GM19025 (cell line): ENCODE data around the gene LMO7.

Experiments
- ATAC-seq: cut with Tn5 transposase; IDR thresholded peaks from one replicate; pipeline ENCODE4 v1.9.1; 2021; ENCODE audit warnings: mild to moderate bottlenecking, low read depth, moderate library complexity; ENCODE audit not compliant: unreplicated experiment

The LMO7 gene

GRCh38 chr13:75829830-75830229 lies 193.7 kb downstream of the LMO7 start:
- ATAC-seq = no peak

GRCh38 chr13:75830842-75831241 lies 194.7 kb downstream of the LMO7 start:
- no peak for ATAC-seq

GRCh38 chr13:75831389-75831788 lies 195.3 kb downstream of the LMO7 start:
- no peak for ATAC-seq

GRCh38 chr13:75832812-75833211 lies 196.7 kb downstream of the LMO7 start:
- ATAC-seq = no peak

- ATAC-seq = no peak
Observed at GRCh38 chr13:75836441-75836840, 200.3 kb downstream of the LMO7 start.

GRCh38 chr13:75838366-75839005 lies 202.4 kb downstream of the LMO7 start:
- no peak for ATAC-seq

- no peak for ATAC-seq
Observed at GRCh38 chr13:75839406-75839805, 203.3 kb downstream of the LMO7 start.

GRCh38 chr13:75841905-75842304 lies 205.8 kb downstream of the LMO7 start:
- ATAC-seq = no peak

- no peak for ATAC-seq
Observed at GRCh38 chr13:75843074-75843473, 206.9 kb downstream of the LMO7 start.

GRCh38 chr13:75843991-75844390 lies 207.9 kb downstream of the LMO7 start:
- ATAC-seq = no peak

GRCh38 chr13:75847588-75847987 lies 211.5 kb downstream of the LMO7 start:
- no peak for ATAC-seq

GRCh38 chr13:75850916-75851315 lies 214.8 kb downstream of the LMO7 start:
- ATAC-seq = no peak

GRCh38 chr13:75855216-75855615 lies 219.1 kb downstream of the LMO7 start:
- ATAC-seq = no peak

GRCh38 chr13:75855847-75856246 lies 219.7 kb downstream of the LMO7 start:
- ATAC-seq = no peak

GRCh38 chr13:75857291-75857690 lies 221.2 kb downstream of the LMO7 start:
- no peak for ATAC-seq

GRCh38 chr13:75860935-75861334 lies 224.8 kb downstream of the LMO7 start:
- ATAC-seq = no peak

- no peak for ATAC-seq
Observed at GRCh38 chr13:75861786-75862185, 225.7 kb downstream of the LMO7 start.

- ATAC-seq = no peak
Observed at GRCh38 chr13:75864718-75865117, 228.6 kb downstream of the LMO7 start.

- ATAC-seq = no peak
Observed at GRCh38 chr13:75867379-75868117, 231.4 kb downstream of the LMO7 start.

- no peak for ATAC-seq
Observed at GRCh38 chr13:75869981-75870380, 233.9 kb downstream of the LMO7 start.

- ATAC-seq = no peak
Observed at GRCh38 chr13:75870397-75870903, 234.3 kb downstream of the LMO7 start.

- no peak for ATAC-seq
Observed at GRCh38 chr13:75871059-75871458, 234.9 kb downstream of the LMO7 start.
